ENCODE results near the gene KIF6.

Gene KIF6

GRCh38 chr6:39302669-39303424 is 422.4 kb downstream of the KIF6 start:
- TF ChIP-seq, protein P1, sequence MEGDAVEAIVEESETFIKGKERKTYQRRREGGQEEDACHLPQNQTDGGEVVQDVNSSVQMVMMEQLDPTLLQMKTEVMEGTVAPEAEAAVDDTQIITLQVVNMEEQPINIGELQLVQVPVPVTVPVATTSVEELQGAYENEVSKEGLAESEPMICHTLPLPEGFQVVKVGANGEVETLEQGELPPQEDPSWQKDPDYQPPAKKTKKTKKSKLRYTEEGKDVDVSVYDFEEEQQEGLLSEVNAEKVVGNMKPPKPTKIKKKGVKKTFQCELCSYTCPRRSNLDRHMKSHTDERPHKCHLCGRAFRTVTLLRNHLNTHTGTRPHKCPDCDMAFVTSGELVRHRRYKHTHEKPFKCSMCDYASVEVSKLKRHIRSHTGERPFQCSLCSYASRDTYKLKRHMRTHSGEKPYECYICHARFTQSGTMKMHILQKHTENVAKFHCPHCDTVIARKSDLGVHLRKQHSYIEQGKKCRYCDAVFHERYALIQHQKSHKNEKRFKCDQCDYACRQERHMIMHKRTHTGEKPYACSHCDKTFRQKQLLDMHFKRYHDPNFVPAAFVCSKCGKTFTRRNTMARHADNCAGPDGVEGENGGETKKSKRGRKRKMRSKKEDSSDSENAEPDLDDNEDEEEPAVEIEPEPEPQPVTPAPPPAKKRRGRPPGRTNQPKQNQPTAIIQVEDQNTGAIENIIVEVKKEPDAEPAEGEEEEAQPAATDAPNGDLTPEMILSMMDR (IDR thresholded peaks at IDR 0.05; ENCODE audit: extremely low read depth, insufficient read depth, missing control alignments) = peak; percentile 94
- peak; percentile 92 for DNase-seq (ENCODE audit: low spot score)
- in situ Hi-C loops (cut with MboI; ENCODE audit: low pct_unique_long_range_greater_than_20kb, low sequenced_read_pairs, unreplicated experiment) = loop anchor here (5.0 to 25.0 kb wide), 3 partner anchors 136 to 441 kb away; no protein-coding TSS in a partner anchor

- in situ Hi-C loops (cut with MboI; ENCODE audit: low pct_unique_long_range_greater_than_20kb, low sequenced_read_pairs, unreplicated experiment) = loop anchor here (5.0 to 25.0 kb wide), 3 partner anchors 135 to 440 kb away; no protein-coding TSS in a partner anchor
- TF ChIP-seq, protein P1 (IDR thresholded peaks at IDR 0.05; ENCODE audit: extremely low read depth, insufficient read depth, missing control alignments) = no peak
- DNase-seq (ENCODE audit: low spot score) = no peak
Measured at GRCh38 chr6:39302011-39302410, 423.2 kb downstream of the KIF6 start.

DNA sequence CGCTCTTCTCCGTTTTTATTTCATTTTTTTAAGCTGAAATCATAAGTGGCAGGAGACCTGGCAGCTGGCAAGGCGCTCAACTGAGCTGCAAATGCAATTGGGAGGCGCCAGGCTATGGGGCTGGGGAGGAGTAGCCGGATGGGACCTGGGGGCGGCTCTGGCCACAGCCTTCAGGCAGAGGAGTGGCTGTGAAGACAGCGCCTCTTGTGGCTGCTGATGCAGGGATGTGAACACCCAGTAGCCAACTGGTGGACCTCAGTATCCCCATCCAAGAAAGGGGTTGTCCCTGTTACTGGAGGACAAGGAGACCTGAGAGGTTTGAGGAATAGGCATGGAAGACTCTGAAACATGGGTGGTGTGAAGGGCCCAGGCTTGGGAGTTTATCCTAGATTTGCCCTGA is 423.6 kb downstream of the KIF6 start:
- in situ Hi-C loops (cut with MboI; ENCODE audit: low pct_unique_long_range_greater_than_20kb, low sequenced_read_pairs, unreplicated experiment) = loop anchor here (5.0 to 25.0 kb wide), 3 partner anchors 134 to 439 kb away; no protein-coding TSS in a partner anchor
- TF ChIP-seq, protein P1 (IDR thresholded peaks at IDR 0.05; ENCODE audit: extremely low read depth, insufficient read depth, missing control alignments) = peak; percentile 17
- no peak for DNase-seq (ENCODE audit: low spot score)

GRCh38 chr6:39300739-39301138 is 424.5 kb downstream of the KIF6 start:
- DNase-seq (ENCODE audit: low spot score) = no peak
- TF ChIP-seq, protein P1 (IDR thresholded peaks at IDR 0.05; ENCODE audit: extremely low read depth, insufficient read depth, missing control alignments) = no peak
- in situ Hi-C loops (cut with MboI; ENCODE audit: low pct_unique_long_range_greater_than_20kb, low sequenced_read_pairs, unreplicated experiment) = loop anchor here (5.0 to 25.0 kb wide), 3 partner anchors 133 to 438 kb away; no protein-coding TSS in a partner anchor

GRCh38 chr6:39298061-39298460 is 427.1 kb downstream of the KIF6 start:
- DNase-seq (ENCODE audit: low spot score) = no peak
- TF ChIP-seq, protein P1 (IDR thresholded peaks at IDR 0.05; ENCODE audit: extremely low read depth, insufficient read depth, missing control alignments) = no peak
- in situ Hi-C loops (cut with MboI; ENCODE audit: low pct_unique_long_range_greater_than_20kb, low sequenced_read_pairs, unreplicated experiment) = no loop called here

DNA sequence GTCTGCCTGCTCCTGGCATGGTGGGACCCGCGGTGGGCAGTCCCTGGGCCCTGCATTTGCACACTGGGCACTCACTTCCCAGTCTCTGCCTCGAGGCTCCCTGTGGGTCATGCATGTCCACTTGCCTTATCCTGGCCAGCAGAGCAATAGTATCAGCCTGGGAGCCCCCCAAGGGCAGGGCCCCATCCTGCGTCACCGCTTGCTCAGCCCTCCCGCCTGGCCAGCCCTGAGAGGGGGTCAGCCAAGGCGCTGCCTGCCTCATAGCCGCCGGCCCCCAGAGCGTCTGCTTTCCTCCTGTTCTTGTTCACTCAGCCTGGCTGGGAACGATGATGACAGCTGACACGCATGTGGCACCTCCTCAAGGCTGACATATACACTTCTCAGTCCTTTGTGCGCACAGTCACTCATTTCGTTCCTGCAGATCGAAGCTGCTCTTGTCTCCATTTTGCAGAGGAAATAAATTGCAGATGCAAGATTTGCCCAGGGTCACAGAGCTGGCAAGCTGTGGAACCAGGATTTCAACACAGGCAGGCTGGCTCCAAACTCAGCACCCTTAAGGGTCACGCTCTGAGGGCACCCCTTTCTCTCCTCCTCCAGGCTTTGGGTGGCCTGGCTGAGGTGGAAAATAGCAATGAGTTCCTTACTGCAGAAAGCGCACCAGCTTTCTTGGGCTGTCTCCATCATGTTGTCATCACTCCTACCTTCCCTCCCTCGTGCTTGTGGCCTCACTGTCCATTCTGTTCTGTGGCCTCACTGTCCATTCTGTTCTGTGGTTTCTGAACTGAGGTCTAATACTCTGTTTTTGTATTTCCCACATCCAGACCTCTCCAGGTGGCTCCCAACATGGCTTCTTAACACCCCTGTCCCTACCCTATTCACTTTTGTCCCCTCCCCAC is 428.2 kb downstream of the KIF6 start:
- TF ChIP-seq, protein P1 (IDR thresholded peaks at IDR 0.05; ENCODE audit: extremely low read depth, insufficient read depth, missing control alignments) = no peak

More for the DNA sequence above, 428.2 kb downstream of the KIF6 start:
- DNase-seq (ENCODE audit: low spot score) = no peak
- in situ Hi-C loops (cut with MboI; ENCODE audit: low pct_unique_long_range_greater_than_20kb, low sequenced_read_pairs, unreplicated experiment) = no loop called here
